HG02588 (cell line): ENCODE data around the gene LILRA6.
"Not testable (repeated sequence)": the region's sequence is repeated elsewhere in the genome, so short reads cannot be mapped to it uniquely, and the experiment has no call there.

Experiments used
- ATAC-seq: cut with Tn5 transposase; IDR thresholded peaks from one replicate; pipeline ENCODE4 v1.9.1; 2021; ENCODE audit warnings: mild to moderate bottlenecking, moderate library complexity; ENCODE audit not compliant: unreplicated experiment

Gene LILRA6

DNA sequence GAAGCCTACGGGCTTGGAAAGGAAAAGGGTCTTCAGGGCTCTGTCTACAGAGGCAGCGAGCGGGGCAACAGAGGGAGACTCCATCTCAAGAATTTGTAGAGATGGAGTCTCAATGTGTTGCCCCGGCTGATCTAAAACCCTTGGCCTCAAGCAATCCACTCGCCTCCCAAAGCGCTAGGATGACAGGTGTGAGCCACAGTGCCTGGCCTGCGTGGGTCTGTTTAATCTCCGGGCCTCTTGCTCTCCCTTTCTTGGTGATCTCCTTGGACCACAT is 33.9 kb downstream of the LILRA6 start:
- ATAC-seq, result no peak

DNA sequence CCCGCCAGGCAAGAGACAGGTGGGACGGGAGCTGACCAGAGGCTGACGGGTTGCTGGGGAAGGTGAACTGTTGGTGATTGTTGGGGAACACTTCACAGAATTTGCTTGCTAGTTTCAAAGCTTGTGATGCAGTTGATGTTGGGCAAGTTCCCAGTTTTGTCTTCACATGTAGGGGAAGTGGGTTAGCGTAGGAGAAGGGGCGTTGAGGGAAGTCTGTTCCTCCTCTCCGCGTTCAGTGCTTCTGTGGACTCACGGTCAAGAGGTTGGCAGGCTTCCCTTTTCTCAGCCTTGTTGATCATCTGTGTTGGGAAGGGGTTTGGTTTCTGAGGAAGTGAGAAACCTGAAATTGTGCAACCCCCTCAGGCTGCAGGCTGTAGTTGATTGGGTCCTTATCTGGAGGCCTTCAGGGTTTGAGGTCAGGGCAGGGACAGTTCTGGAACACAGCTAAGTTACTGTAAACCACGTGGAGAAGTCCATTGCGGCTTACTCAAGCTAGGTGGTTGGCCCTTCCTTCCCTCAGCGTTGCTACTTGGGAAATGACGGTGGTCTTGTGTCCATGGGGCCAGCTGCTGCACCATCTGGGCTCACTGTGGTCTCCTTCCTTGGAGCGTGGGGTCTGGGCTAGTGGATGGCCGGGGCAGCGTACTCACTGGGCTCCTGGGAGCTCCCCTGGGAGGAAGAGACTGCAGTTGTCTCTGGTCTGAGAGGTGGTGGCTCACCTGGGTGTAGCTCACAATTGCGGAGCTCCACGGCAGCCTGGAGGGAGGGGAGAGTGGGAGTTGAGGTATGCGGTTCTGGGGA is 34.4 kb downstream of the LILRA6 start:
- ATAC-seq, result peak; percentile 40

DNA sequence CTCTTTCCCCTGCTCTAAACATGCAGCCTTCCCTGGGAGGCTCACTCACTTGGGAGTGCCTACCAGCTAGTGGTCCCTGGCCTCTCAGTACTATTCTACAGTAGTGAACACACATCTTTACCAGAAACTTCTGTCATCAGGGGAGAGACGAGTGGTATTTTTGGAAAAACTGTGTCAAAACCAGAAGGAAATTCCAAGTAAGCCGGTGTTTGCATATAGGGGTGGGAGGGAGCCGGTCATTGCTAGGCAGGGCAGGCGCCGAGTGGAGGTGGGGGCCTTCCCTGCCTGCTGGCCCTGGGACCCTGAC is 35.0 kb downstream of the LILRA6 start:
- no peak for ATAC-seq

DNA sequence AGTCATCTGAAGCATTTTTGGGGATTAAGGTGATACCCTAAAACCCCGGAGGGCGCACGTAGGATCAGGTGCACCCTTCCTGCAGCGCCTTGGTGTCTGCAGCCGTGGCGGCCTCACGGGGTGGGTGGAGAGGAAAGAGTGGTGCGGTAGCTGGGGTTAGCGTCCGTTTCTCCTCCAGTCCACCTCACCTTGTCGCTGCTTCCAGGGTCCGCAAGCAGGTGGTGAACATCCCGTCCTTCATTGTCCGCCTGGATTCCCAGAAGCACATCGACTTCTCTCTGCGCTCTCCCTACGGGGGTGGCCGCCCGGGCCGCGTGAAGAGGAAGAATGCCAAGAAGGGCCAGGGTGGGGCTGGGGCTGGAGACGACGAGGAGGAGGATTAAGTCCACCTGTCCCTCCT is 35.4 kb downstream of the LILRA6 start:
- ATAC-seq, result not testable (repeated sequence)

DNA sequence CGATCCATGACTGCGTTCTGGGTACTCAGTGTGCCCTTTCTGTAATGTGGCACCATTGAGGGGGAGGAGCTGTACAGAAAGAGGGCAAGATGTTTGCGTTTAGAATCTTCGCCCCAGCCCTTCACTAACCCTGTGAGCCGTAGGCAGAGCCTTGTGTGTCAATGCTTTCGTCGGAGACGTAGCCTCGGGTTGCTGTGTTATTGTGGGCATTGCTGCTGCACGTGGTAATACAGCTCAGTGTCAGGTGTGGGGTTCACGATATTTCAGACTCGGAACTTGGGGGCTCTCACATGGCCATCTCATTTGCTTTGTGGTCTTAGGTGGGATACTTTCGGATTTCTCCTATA is 35.8 kb downstream of the LILRA6 start:
- no peak for ATAC-seq

DNA sequence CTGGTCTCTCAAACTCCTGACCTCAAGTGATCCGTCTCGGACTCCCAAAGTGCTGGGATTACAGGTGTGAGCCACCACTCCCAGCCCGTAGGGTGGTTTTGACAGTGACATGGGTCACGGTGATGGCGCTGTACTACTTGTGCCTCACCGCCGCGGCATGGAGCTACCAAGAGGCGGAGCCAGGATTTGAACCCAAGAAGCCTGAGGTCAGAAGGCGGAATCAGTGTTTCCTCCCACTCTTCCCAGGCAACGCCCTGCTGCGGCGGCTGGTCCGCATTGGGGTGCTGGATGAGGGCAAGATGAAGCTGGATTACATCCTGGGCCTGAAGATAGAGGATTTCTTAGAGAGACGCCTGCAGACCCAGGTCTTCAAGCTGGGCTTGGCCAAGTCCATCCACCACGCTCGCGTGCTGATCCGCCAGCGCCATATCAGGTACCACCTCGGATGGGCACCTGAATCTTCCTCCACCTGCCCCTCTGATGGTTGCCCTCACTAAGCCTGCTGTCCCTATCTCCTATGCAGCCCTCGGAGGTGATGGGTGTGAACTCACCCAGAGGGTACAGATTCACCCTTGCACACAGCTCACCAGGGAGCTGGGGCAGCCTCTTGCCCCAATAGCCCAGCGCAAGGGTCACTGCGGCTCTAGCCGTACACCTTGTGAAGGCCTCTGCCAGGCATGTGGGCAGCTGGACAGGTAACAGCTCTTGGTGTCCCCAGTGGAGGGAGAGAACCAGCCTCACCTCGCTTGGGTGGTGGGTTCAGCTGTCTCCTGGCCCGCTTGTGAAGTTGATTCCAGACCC is 36.4 kb downstream of the LILRA6 start:
- ATAC-seq, result no peak

DNA sequence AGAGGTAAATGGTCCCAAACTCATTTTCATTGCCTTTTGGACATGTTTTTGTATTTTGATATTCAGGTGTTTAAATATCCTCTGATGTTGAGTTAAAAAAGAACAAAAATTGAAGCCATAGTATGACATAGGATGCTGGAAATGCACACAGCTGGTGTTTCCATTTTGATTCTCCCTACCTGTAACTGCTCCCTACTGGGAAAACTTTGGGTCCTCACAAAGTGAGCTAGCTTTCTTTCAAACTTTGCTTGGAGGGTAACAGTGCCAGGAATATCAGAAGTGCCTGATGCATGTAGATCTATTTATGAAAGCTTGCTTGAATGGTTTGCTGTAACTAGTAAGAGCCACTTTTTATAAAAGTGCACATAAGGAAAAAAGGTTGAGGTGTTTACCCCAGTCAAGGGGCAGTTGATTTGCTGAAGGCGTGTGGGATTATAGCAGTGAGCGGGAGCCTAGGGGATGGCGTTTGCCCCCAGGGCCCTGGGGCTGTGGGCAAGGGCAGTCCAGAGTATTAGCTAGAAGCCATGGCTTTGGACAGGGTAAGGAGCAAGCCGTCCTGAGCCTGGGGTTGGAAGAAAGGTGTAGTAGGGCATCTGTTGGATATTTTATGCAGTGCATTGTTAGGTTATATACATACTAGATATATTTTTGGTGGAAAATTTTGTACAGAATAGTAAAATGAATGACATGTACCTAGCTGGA is 37.7 kb downstream of the LILRA6 start:
- no peak for ATAC-seq

DNA sequence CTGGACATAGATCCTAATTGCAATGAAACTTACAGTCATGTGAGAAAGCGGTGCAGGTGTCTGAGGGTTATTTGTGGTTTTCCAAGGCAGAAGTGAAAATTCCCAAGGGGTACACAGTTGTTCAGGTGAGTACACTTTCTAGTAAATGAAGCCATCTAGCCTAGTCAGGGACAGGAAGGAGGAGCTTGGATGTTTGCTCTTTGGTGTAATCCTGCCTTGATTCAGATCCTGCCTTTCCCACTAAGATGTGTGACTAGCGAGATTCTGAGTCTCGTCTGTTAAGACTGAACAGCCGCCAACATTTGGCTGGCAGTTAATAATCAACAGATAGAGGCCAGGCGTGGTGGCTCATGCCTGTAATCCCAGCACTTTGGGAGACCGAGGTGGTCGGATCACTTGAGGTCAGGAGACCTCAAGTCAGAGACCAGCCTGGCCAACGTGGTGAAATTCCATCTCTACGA is 39.4 kb downstream of the LILRA6 start:
- ATAC-seq, result no peak

DNA sequence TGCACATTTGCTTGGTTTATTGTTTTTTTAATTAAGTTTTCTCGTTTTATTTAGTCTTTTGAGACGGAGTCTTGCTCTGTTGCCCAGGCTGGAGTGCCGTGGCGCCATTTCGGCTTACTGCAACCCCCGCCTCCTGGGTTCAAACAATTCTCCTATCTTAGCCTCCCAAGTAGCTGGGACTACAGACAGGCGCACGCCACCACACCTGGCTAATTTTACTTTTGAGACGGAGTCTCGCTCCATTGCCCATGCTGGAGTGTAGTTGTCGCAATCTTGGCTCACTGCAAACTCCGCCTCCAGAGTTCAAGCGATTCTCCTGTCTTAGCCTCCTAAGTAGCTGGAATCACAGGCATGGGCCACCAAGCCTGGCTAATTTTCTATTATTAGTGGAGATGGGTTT is 40.6 kb downstream of the LILRA6 start:
- no peak for ATAC-seq

DNA sequence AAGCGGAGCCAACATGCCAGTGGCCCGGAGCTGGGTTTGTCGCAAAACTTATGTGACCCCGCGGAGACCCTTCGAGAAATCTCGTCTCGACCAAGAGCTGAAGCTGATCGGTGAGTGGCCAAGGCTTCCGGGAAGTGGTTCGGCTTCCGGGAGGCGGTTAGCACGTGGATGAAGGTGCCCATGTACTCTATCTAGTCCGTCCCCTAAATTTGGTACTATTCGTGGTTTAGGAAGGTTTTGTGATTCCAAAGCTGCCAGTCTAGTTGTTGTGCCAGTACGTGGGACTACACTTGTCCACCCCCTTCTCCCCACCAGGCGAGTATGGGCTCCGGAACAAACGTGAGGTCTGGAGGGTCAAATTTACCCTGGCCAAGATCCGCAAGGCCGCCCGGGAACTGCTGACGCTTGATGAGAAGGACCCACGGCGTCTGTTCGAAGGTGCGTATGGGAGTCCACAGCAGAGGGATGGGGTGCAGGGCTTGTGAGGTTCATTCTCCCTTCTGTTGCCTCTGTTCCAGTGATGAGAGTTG is 41.4 kb downstream of the LILRA6 start:
- ATAC-seq, result no peak

DNA sequence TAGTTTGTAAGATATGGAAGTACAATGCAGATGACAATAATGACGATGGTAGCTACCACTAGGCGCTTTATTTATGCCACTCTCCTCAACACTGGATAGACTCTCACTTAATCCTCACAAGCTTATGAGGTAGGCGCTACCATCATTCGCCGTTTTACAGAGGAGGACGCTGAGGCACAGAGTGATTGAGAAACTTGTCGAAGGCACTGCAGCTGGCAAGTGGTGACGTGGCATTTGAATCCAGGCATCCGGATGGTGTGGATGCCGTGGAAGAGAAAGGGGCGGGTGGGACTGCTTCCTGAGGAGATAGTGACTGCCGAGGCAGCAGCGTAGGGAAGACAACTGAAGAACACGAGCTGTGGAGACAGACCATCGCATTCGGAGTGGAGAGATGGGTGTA is 43.2 kb downstream of the LILRA6 start:
- no peak for ATAC-seq

DNA sequence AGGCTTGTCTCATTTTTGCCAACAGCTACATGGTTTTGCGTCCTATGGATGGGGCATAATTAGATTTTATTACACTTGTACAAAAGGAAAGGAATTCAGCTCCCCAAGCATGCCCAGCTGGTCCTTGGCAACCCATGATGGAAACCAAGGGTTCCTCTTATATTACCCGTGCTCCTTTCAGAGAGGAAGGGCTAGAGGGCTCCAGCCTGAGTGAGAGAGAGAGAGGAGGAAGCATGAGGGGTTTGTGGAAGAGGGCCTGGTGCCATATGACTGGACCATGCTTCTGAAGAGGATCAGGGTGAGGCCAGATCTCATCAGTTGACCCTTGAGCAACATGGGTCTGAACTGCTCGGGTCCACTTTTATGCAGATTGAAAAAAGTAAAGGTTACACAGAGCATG is 45.5 kb downstream of the LILRA6 start:
- ATAC-seq, result no peak

DNA sequence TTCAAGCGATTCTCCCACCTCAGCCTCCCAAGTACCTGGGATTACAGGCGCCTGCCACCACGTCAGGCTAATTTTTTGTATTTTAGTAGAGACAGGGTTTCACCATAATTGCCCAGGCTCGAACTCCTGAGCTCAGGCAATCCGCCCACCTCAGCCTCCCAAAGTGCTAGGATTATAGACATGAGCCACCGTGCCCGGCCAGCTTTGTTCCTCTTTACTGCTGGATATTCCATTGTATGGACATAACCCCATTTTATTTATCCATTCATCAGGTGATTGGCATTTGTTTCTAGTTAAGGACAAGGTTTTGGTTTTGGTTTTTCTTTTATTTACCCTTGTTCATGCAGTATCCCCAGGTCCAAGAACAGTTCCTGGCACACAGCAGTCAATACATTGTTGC is 46.1 kb downstream of the LILRA6 start:
- no peak for ATAC-seq

DNA sequence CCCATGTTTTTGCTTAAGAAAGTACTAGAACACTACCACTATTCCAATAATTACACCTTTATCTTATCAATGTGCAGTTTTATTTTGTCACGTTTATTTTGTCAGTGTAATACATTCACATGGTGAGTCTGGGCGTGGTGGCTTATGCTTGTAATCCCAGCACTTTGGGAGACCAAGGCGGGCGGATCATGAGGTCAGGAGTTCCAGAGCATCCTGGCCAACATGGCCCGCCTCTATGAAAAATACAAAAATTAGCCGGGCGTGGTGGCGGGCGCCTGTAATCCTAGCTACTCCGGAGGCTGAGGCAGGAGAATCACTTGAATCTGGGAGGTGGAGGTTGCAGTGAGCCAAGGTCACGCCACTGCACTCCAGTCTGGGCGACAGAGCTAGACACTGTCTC is 48.1 kb downstream of the LILRA6 start:
- ATAC-seq, result not testable (repeated sequence)

DNA sequence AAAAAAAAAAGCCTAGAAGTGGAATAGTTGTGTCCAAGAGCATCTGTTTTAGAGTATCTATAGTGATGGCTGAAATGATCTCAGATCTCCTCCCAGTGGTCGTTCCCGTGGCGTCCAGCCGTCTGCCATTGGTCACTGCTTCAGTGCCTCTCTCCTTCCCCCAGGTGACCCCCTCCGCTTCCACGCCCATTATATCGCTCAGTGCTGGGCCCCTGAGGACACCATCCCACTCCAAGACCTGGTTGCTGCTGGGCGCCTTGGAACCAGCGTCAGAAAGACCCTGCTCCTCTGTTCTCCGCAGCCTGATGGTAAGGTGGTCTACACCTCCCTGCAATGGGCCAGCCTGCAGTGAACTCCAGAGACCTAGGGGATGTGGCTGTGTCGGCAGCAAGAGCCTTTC is 49.6 kb downstream of the LILRA6 start:
- no peak for ATAC-seq

DNA sequence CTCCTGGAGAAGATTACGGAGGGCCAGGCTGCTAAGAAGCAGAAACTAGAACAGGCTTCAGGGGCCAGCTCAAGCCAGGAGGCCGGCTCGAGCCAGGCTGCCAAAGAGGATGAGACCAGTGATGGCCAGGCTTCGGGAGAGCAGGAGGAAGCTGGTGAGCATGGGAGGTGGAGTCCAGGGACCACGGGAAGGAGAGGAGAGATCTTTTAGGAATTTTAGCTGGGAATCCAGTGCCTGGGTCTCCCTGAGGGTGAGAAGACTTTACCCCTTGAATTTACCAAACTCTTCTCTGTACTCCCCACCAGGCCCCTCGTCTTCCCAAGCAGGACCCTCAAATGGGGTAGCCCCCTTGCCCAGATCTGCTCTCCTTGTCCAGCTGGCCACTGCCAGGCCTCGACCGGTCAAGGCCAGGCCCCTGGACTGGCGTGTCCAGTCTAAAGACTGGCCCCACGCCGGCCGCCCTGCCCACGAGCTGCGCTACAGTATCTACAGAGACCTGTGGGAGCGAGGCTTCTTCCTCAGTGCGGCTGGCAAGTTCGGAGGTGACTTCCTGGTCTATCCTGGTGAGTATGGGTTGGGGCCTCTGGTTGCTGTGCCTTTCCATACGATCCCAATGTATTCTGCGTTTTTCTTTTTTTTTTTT is 50.7 kb downstream of the LILRA6 start:
- ATAC-seq, result no peak

DNA sequence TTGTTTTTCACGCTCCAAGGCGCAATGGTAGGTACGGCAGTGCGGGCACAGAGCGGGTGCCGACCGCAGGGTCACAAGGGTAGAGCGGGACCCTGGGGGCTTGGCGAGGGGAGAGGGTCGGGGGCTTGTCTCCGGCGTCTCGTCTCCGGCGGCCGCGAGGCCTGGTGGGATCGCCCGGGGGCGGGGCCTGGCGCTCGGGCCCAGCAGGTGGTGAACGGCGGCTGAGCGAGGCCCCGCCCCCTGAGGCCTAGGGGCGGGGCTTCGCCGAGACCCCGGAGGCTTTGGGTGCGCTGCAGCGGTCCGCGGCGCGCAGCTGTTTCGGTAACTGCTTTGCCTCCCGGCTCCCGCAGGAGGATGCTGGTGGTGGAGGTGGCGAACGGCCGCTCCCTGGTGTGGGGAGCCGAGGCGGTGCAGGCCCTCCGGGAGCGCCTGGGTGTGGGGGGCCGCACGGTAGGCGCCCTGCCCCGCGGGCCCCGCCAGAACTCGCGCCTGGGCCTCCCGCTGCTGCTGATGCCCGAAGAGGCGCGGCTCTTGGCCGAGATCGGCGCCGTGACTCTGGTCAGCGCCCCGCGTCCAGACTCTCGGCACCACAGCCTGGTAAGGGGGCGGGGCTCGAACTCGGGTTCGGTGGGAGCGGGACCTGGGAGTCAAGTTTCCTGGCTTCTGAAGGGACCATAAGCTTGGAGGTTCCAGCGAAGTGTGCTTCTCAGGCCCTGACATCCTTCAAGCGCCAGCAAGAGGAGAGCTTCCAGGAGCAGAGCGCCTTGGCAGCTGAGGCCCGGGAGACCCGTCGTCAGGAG is 51.4 kb downstream of the LILRA6 start, which contains the start of gene TSEN34:
Gene TSEN34, plus strand, starts transcription at position 298 of the 800 bp plus-strand sequence. Its CDS starts 57 bp downstream, at position 355.
- ATAC-seq, result peak; percentile 23

DNA sequence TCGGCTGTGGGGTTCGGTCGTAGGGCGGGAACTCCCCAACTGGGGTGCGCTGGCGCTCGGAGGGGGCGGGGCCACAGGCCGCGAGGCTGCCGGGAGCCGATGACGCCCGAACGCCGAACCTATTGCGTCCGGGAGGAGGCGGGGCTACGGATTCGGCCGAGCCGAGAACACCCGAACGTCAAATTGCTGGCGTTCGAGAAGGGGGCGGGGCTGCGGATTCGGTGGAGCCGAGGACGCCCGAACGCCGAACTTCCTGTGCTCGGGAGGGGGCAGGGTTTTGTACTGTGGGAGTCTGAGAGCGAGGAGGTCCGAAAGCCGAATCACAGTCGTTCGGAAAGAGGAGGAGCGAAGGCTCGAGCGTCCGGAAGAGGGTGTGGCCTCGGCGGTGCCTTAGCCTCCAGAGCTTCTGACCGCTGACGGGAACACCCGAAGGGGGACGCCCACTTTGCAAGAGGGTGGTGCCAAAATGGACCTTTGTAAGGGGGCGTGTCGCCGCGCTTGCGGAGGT is 52.0 kb downstream of the LILRA6 start:
- peak; percentile 47 for ATAC-seq

DNA sequence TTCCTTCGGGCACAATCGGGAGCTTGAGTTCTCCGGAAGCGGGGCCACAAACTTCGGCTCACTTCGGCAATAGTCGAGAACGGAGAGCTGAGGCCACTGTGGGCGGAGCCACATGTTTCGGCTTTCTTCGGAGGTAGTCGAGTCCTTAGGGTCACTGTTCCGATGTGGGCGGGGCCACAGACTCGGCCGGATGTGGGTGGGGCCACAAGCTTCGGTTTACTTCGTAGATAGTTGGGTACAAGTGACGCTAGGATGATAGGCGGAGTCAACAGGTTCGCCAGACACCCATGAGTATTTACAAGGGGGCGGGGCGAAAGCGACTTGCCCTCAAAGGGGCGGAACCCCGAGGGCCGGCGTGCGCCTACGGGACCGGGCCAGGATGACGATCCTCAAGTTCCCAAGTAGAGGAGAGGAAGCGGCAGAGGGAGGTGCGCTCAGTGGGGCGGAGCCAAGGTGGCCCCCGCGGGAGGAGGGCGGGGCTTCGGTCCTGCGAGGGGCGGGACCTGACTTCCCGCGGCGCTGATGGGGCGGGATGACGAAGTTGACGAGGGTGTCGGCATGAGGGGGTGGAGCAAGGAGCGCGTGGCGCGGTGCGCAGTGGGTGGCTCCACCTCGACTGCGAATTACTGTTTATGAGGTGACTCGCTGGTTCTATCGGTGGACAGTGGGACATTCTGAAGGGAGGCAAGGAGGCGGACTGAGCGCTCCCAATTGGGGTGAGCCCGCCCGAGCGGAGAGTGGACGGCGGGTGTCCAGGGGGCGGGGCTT is 52.7 kb downstream of the LILRA6 start:
- peak; percentile 45 for ATAC-seq
